CD4-positive, CD25-positive, alpha-beta regulatory T cell (primary cell): ENCODE results near the gene RASSF8. TPM values are rescaled to one million over a fixed set of nuclear protein-coding genes. Genes with fewer than 3 reads are reported as not detected.

ENCODE experiments used
- ATAC-seq, 2 donors: fragments of 150-1000 bp; cut with Tn5 transposase; one replicate each; pipeline ENCODE4 v1.10.0; 2021; ENCODE audit warnings: low read depth in 2 of 2, moderate number of reproducible peaks in 2 of 2, moderate library complexity in 1 of 2
- DNase-seq, 3 donors: peaks; one replicate each; pipeline versions ENCODE4 v3.0.0 to v3.0.0-alpha.2; 2012 to 2022; ENCODE audit warnings: mixed read lengths in 1 of 3
- H3K27ac ChIP-seq: one replicate; pipeline ENCODE4 v1.7.0; 2013; ENCODE audit warnings: mild to moderate bottlenecking, low read length; ENCODE audit not compliant: insufficient read depth, poor library complexity, severe bottlenecking
- H3K27me3 ChIP-seq: one replicate; pipeline ENCODE4 v1.7.0; 2013; ENCODE audit warnings: low read length; ENCODE audit not compliant: control insufficient read depth, insufficient read depth
- H3K36me3 ChIP-seq: one replicate; pipeline ENCODE4 v1.7.0; 2013; ENCODE audit warnings: mild to moderate bottlenecking, low read length, moderate library complexity; ENCODE audit not compliant: control insufficient read depth, insufficient read depth
- H3K4me1 ChIP-seq: 2 replicates; pipeline ENCODE4 v1.7.0; 2013; ENCODE audit warnings: mild to moderate bottlenecking, low read length; ENCODE audit not compliant: insufficient read depth, control insufficient read depth, poor library complexity, severe bottlenecking
- H3K4me3 ChIP-seq: one replicate; pipeline ENCODE4 v1.7.0; 2013; ENCODE audit warnings: low read depth, mild to moderate bottlenecking, low read length, moderate library complexity
- H3K9me3 ChIP-seq, 2 experiments: 1 replicate in 1 of 2; 2 replicates in 1 of 2; pipeline ENCODE4 v1.7.0; 2013; ENCODE audit warnings: low read length in 2 of 2, mild to moderate bottlenecking in 1 of 2, moderate library complexity in 1 of 2; ENCODE audit not compliant: control insufficient read depth in 2 of 2
- H3K27ac Mint-ChIP-seq, 3 donors: one replicate each; pipeline ENCODE4 v1.8.0; 2020 to 2022; ENCODE audit warnings: mild to moderate bottlenecking in 3 of 3, mixed read lengths in 3 of 3, moderate library complexity in 2 of 3
- H3K27me3 Mint-ChIP-seq: one replicate; pipeline ENCODE4 v1.8.0; 2022; ENCODE audit warnings: mild to moderate bottlenecking, mixed read lengths
- H3K36me3 Mint-ChIP-seq: one replicate; pipeline ENCODE4 v1.8.0; 2020; ENCODE audit warnings: mixed read lengths
- H3K4me1 Mint-ChIP-seq, 4 donors: one replicate each; pipeline ENCODE4 v1.8.0; 2020 to 2022; ENCODE audit warnings: mixed read lengths in 4 of 4, mild to moderate bottlenecking in 1 of 4
- H3K4me3 Mint-ChIP-seq, 4 donors: one replicate each; pipeline ENCODE4 v1.8.0; 2020 to 2022; ENCODE audit warnings: mild to moderate bottlenecking in 4 of 4, mixed read lengths in 4 of 4, moderate library complexity in 3 of 4
- H3K9me3 Mint-ChIP-seq, 7 donors: one replicate each; pipeline ENCODE4 v1.8.0; 2020 to 2022; ENCODE audit warnings: mixed read lengths in 7 of 7, mild to moderate bottlenecking in 3 of 7, moderate library complexity in 2 of 7
- polyA plus RNA-seq, 4 donors: library from polyadenylated mRNA; unstranded; fragments of 300-500 nt; fragmentation: Illumina TruSeq; gene quantifications; one replicate each; pipeline ENCODE4 v1.2.3, GENCODE V29; 2021
- total RNA-seq: library from RNA; stranded (reverse); gene quantifications from one replicate; pipeline ENCODE4 v1.2.3, GENCODE V29; 2022

Gene RASSF8
- total and polyA plus RNA-seq, 5 donors from 2014 or later = 0.20 TPM; not detected in 4

DNA sequence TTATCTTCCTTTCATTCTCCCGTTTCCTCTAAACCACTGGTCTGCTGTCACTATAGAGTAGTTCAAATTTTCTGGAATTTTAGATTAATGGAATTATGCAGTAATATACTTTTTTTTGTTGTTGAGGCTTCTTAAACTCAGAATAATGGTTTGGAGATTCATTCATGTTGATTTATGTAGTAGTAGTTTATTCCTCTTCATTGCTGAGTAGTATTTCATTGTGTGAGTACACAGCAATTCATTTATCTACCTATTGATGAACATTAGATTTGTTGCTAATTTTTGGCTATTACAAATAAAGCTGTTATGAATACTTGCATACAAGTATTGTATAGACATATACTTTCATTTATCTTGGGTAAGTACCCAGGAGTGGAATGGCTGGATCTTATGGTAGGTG, 7.2 kb downstream of the RASSF8 start:
- no peaks in the 10 kb centered on the region for H3K9me3 ChIP-seq
- peaks cover 0 to 5% (median under 1%) of the 10 kb centered on the region in 4 donors for H3K4me1 Mint-ChIP-seq
- H3K36me3 Mint-ChIP-seq = no peaks in the 10 kb centered on the region
- DNase-seq (no peak), ATAC-seq (no peak)
- no peak overlapping the region for H3K27ac Mint-ChIP-seq
- H3K4me3 ChIP-seq = no peak overlapping the region
- H3K4me1 ChIP-seq = no peaks in the 10 kb centered on the region
- H3K27me3 ChIP-seq = peaks cover 17% of the 10 kb centered on the region
- H3K9me3 Mint-ChIP-seq = peaks cover 0 to 2% (median 0%) of the 10 kb centered on the region in 7 donors
- no peak overlapping the region for H3K4me3 Mint-ChIP-seq
- no peaks in the 10 kb centered on the region for H3K36me3 ChIP-seq
- H3K27ac ChIP-seq = no peak overlapping the region
- peaks cover 42% of the 10 kb centered on the region for H3K27me3 Mint-ChIP-seq

DNA sequence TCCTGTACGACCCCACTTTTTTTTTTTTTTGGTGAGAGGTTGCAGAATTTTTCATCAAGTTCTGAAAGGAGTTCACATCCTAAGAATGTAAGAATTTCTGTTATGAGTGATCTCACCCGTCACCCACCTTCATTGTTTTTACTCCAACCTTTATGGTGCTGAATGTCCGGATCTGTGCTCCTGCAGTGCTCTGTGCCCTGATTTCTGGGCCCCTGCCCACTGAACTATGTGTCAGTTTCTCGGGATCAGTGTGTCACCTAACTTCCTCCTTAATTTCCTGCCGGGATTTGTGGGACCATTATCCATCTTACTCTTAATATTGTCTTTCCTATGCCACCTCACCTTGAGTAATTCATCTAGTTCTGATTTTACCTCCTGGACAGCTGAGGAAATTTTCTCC, 11.6 kb downstream of the RASSF8 start:
- Histone ChIP-seq H3K4me3 (no peak overlapping the region), H3K27ac (no peak overlapping the region), H3K27me3 (peaks cover 5% of the 10 kb centered on the region), H3K9me3 (no peaks in the 10 kb centered on the region), H3K36me3 (no peaks in the 10 kb centered on the region), H3K4me1 (no peaks in the 10 kb centered on the region)
- Mint-ChIP-seq H3K27me3 (peaks cover 31% of the 10 kb centered on the region), H3K4me3 (no peak overlapping the region), H3K27ac (no peak overlapping the region), H3K36me3 (no peaks in the 10 kb centered on the region), H3K4me1 (no peaks in the 10 kb centered on the region), H3K9me3 (peaks cover 0 to 2% (median 0%) of the 10 kb centered on the region in 7 donors)
- ATAC-seq (no peak), DNase-seq (no peak)

DNA sequence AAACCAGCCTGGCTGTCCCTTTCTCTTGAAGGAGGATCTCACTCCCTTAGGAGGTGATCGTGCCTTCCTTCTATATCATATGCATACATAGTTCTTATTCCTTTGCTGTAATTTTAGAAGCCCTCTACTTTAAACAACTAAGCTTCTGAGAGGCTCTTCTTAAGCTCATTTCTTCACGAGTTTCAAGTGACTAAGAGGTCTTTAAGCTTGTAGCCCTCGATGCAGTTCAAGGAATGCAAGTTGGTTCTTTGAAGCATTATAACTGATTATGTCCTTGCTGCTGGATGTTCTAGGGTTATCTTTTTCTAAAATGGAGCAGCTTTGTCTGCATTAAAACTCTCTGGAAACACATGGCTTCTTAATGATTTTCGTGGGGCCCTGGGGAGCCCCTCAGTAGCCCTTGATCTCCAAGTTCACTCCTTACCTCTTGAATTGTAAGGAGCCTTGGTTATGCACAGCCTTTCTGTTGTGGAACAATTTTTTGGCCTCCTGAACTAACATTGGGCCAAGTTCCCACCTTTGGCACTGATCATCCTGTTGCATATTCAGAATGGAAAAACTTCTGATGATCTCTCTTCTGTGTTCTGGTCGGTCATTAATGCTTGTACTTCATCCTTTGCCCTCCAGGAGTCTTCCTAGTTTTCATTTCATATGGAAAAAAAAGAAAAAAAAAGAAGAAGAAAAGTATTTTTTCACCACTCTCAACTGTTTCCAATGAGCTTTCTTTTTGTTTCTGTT, 12.6 kb downstream of the RASSF8 start:
- Histone ChIP-seq H3K4me3 (no peak overlapping the region), H3K27ac (no peak overlapping the region), H3K36me3 (no peaks in the 10 kb centered on the region), H3K9me3 (no peaks in the 10 kb centered on the region), H3K27me3 (peaks cover 5% of the 10 kb centered on the region), H3K4me1 (no peaks in the 10 kb centered on the region)
- ATAC-seq (no peak), DNase-seq (no peak)
- no peaks in the 10 kb centered on the region for H3K36me3 Mint-ChIP-seq
- H3K9me3 Mint-ChIP-seq = peaks cover 0 to 2% (median 0%) of the 10 kb centered on the region in 7 donors
- H3K27ac Mint-ChIP-seq = no peak overlapping the region
- no peaks in the 10 kb centered on the region for H3K4me1 Mint-ChIP-seq
- H3K27me3 Mint-ChIP-seq = peaks cover 27% of the 10 kb centered on the region
- no peak overlapping the region for H3K4me3 Mint-ChIP-seq

DNA sequence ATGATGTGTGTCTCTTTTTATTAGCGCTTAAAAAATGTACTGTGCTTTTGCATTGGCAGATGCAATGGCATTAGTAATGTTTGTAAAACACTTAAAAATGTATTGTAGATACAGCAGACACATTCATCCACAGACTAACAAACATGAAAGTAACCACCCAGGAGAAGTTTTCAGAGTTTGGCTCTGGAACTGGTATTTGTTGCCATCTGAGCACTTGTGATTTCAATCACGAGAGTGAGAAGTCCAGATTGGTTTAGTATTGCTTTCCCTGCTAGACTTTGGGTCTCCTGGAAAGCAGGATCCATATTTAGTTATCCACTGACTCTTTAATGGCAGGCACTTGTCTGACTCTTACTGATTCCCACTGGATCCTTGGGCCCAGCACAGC, 13.2 kb downstream of the RASSF8 start:
- H3K9me3 ChIP-seq = no peaks in the 10 kb centered on the region
- Mint-ChIP-seq H3K27ac (no peak overlapping the region), H3K9me3 (peaks cover 0 to 2% (median 0%) of the 10 kb centered on the region in 7 donors), H3K4me1 (no peaks in the 10 kb centered on the region), H3K27me3 (peaks cover 26% of the 10 kb centered on the region), H3K4me3 (no peak overlapping the region), H3K36me3 (no peaks in the 10 kb centered on the region)
- no peak overlapping the region for H3K4me3 ChIP-seq
- H3K27ac ChIP-seq = no peak overlapping the region
- DNase-seq (no peak), ATAC-seq (no peak)
- H3K4me1 ChIP-seq = no peaks in the 10 kb centered on the region
- peaks cover 5% of the 10 kb centered on the region for H3K27me3 ChIP-seq
- no peaks in the 10 kb centered on the region for H3K36me3 ChIP-seq

DNA sequence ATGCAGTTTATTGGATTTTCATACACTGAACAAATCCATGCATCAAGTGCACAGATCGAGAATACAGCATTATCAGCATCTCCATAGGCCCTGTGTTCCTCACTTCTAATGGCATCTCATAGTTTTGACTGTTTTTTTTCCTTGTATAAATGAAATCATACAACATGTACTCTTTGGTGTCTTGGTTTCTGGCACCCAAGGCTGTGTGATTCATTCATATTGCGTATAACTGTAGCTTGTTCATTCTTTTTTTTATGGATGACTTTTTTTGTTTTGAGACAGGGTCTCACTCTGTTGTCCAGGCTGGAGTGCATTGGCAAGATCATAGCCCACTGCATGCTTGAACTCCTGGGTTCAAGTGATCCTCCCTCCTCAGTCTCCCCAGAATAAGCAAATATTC, 14.3 kb downstream of the RASSF8 start:
- no peak for DNase-seq
- Histone ChIP-seq H3K4me3 (no peak overlapping the region), H3K27ac (no peak overlapping the region), H3K27me3 (peaks cover 5% of the 10 kb centered on the region), H3K9me3 (no peaks in the 10 kb centered on the region), H3K36me3 (no peaks in the 10 kb centered on the region), H3K4me1 (no peaks in the 10 kb centered on the region)
- H3K36me3 Mint-ChIP-seq = no peaks in the 10 kb centered on the region
- peaks cover 22% of the 10 kb centered on the region for H3K27me3 Mint-ChIP-seq
- H3K27ac Mint-ChIP-seq = no peak overlapping the region
- no peak for ATAC-seq
- no peak overlapping the region for H3K4me3 Mint-ChIP-seq
- H3K4me1 Mint-ChIP-seq = no peaks in the 10 kb centered on the region
- peaks cover 0 to 2% (median 0%) of the 10 kb centered on the region in 7 donors for H3K9me3 Mint-ChIP-seq

DNA sequence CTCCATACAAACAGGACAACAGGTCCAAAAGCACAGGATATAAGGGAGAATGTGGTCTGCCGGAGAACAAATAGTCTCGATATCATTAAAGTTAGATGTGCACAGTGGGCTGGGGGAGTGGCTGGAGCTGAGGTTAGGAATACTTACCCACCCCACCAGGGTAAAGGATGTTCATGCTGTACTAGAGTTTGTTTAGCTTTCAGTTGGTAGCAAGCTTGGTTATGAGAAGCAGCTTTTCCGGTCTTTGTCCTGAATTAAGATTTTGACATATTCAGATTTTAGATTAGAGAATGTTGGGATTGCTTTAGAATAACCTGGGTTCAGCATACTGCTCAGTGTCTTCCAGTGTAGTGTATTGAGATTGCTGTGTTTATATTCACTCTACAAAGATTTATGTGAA, 16.7 kb downstream of the RASSF8 start:
- H3K27me3 Mint-ChIP-seq = peaks cover 15% of the 10 kb centered on the region
- Histone ChIP-seq H3K4me1 (no peaks in the 10 kb centered on the region), H3K9me3 (no peaks in the 10 kb centered on the region), H3K27me3 (peaks cover 5% of the 10 kb centered on the region), H3K36me3 (no peaks in the 10 kb centered on the region), H3K27ac (no peak overlapping the region), H3K4me3 (no peak overlapping the region)
- no peak overlapping the region for H3K27ac Mint-ChIP-seq
- no peak overlapping the region for H3K4me3 Mint-ChIP-seq
- ATAC-seq = no peak
- no peaks in the 10 kb centered on the region for H3K36me3 Mint-ChIP-seq
- H3K4me1 Mint-ChIP-seq = no peaks in the 10 kb centered on the region
- no peak for DNase-seq
- H3K9me3 Mint-ChIP-seq = peaks cover 0 to 7% (median 0%) of the 10 kb centered on the region in 7 donors

DNA sequence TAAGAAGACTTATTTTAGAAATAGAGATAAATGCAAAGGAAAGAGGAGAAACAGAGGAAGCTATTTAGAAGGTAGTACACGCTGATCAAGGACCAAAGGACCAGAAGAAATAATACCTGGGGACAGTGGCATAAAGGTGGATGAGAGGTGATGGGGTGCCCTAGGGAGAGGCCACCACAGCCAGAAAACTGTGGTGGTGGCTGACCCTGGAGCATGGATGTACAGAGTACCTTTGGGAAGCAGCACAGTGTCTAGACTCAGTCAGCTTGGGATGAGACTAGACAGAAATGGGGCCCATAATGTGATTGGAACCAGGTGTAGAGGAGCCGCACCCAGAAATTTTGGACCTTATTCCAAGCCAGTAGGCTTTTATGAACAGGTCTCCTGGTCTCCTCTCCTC, 17.2 kb downstream of the RASSF8 start:
- Mint-ChIP-seq H3K27ac (no peak overlapping the region), H3K9me3 (peaks cover 0 to 7% (median 0%) of the 10 kb centered on the region in 7 donors), H3K4me3 (no peak overlapping the region), H3K27me3 (peaks cover 10% of the 10 kb centered on the region), H3K4me1 (no peaks in the 10 kb centered on the region), H3K36me3 (no peaks in the 10 kb centered on the region)
- Histone ChIP-seq H3K4me1 (no peaks in the 10 kb centered on the region), H3K9me3 (no peaks in the 10 kb centered on the region), H3K36me3 (no peaks in the 10 kb centered on the region), H3K27ac (no peak overlapping the region), H3K4me3 (no peak overlapping the region), H3K27me3 (peaks cover 5% of the 10 kb centered on the region)
- ATAC-seq (no peak), DNase-seq (no peak)

DNA sequence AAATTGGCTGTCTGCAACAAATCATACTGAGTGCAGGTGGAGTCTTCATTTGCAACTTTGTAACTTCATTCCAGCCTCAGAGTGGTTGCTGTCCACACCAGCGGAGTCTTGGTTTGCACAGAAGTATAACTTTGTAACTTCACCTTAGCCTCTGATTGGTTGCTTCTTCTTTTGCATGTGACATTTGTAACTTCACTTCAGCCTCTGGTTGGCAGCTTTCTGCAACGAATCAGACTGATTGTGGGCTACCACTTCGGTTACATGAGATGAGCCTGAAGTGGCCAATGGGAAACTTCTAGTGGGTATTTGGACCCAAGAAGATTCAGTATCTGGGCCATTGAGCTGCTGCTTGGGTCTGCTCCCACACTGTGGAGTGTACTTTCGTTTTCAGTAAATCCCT, 17.8 kb downstream of the RASSF8 start:
- H3K9me3 Mint-ChIP-seq = peaks cover 0 to 7% (median 0%) of the 10 kb centered on the region in 7 donors
- Histone ChIP-seq H3K9me3 (no peaks in the 10 kb centered on the region), H3K27ac (no peak overlapping the region), H3K36me3 (no peaks in the 10 kb centered on the region), H3K4me1 (no peaks in the 10 kb centered on the region), H3K27me3 (peaks cover 5% of the 10 kb centered on the region), H3K4me3 (no peak overlapping the region)
- no peak for ATAC-seq
- no peak overlapping the region for H3K27ac Mint-ChIP-seq
- H3K4me1 Mint-ChIP-seq = no peaks in the 10 kb centered on the region
- no peak overlapping the region for H3K4me3 Mint-ChIP-seq
- DNase-seq = no peak
- H3K36me3 Mint-ChIP-seq = no peaks in the 10 kb centered on the region
- peaks cover 10% of the 10 kb centered on the region for H3K27me3 Mint-ChIP-seq
